Activated CD4-positive, alpha-beta T cell treated with anti-CD3 and anti-CD28 coated beads, Interleukin-2, amount 10 ng/mL, durations not matched to agents 7 days and 5 days (primary cell): Measurements from ENCODE around the gene SH3RF2. TPM values are rescaled to one million over a fixed set of nuclear protein-coding genes. Genes with fewer than 3 reads are reported as not detected.

Source experiments
- CTCF ChIA-PET: fragments of 350-600 bp; sonication (Branson Sonifier 250); formaldehyde crosslinking; loops from one replicate; lab custom pipeline; 2021; ENCODE audit warnings: antibody characterized with exemption; lab: Charles Lee
- POLR2A ChIA-PET: fragments of 350-600 bp; sonication (Branson Sonifier 250); formaldehyde crosslinking; loops from one replicate; lab custom pipeline; 2021; ENCODE audit warnings: antibody characterized with exemption; lab: Charles Lee
- DNase-seq: peaks from one replicate; pipeline ENCODE4 v3.0.0-alpha.2; 2020
- H3K27ac Mint-ChIP-seq: one replicate; pipeline ENCODE4 v1.8.0; 2021; ENCODE audit warnings: mild to moderate bottlenecking, moderate library complexity, mixed read lengths
- H3K27me3 Mint-ChIP-seq: one replicate; pipeline ENCODE4 v1.8.0; 2021; ENCODE audit warnings: mixed read lengths
- H3K36me3 Mint-ChIP-seq: one replicate; pipeline ENCODE4 v1.8.0; 2021; ENCODE audit warnings: low read depth, mixed read lengths
- H3K4me1 Mint-ChIP-seq: one replicate; pipeline ENCODE4 v1.8.0; 2021; ENCODE audit warnings: mixed read lengths
- H3K4me3 Mint-ChIP-seq: one replicate; pipeline ENCODE4 v1.8.0; 2021; ENCODE audit warnings: mild to moderate bottlenecking, moderate library complexity, mixed read lengths
- H3K9me3 Mint-ChIP-seq: one replicate; pipeline ENCODE4 v1.8.0; 2021; ENCODE audit warnings: mixed read lengths
- total RNA-seq, 2 experiments: library from RNA; stranded (reverse); gene quantifications; one replicate each; pipeline ENCODE4 v1.2.3, GENCODE V29; 2021

The SH3RF2 gene
- total RNA-seq, 2 experiments from 2014 or later, result 0.27 to 0.40 TPM

DNA sequence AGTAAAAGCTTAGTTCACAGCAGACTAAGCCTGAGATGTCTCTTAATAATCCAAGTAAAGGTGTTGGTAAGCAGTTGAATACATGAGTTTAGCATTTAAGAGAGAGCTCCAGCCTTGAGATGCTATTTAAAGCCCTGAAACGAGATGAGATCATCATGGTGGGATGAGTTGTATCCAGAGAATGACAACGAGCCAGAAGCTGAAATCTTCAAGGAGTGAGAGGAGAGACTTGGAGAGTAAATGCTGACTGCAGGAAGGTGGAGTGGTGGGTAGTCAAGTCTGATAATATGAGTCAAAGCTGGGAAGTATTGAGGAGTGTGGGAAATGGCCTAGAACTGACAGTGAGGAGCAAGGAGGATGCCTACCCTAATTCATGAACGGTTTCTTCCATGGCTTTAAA is 115.3 kb downstream of the SH3RF2 start:
- POLR2A ChIA-PET, result no interaction called here
- Mint-ChIP-seq H3K36me3 (no peaks in the 10 kb centered on the region), H3K27ac (no peak overlapping the region), H3K4me3 (no peak overlapping the region), H3K9me3 (no peaks in the 10 kb centered on the region), H3K27me3 (peaks cover 20% of the 10 kb centered on the region), H3K4me1 (no peaks in the 10 kb centered on the region)
- CTCF ChIA-PET, result no interaction called here
- DNase-seq, result no peak

DNA sequence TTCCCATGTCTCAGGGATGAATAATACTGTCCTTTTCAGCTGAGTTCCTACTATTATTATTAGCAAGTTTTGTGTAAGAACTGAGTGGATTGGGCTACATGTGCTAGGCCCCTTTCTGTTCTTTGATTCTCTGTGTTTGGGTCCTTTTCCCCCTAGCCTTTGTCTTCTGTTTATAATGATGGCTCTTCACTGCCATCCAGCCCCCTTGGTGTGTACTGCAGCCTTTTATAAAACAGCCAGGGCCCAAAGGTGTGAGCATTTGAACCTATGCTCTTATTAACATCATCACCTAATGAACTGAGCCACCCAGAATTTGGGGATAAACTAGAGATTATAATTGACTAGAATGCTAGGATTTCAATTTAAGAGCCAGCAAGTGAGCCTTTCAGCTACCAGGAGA is 116.4 kb downstream of the SH3RF2 start:
- no peaks in the 10 kb centered on the region for H3K36me3 Mint-ChIP-seq
- H3K4me3 Mint-ChIP-seq, result no peak overlapping the region
- DNase-seq, result no peak
- peaks cover 22% of the 10 kb centered on the region for H3K27me3 Mint-ChIP-seq
- no peak overlapping the region for H3K27ac Mint-ChIP-seq
- ChIA-PET POLR2A (no interaction called here), CTCF (no interaction called here)
- no peaks in the 10 kb centered on the region for H3K9me3 Mint-ChIP-seq
- H3K4me1 Mint-ChIP-seq, result no peaks in the 10 kb centered on the region

DNA sequence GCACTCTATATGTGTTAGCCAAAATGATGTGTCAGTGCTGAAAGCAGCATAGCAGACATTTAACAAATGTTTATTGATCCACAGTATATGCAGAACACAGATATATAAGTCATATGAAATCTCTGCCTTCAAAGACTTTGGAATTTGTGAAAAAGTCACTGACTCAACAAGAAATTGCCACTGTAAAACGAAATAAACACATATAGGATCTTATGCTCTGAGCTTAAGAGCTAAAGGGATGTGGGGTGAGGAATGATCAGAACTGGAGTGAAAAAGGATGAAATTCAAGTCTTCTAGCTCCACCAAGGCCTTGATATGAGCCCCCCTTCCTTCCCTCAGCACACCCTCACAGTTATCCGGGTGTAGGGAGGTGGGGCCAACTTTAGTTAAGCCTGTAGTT is 119.1 kb downstream of the SH3RF2 start:
- ChIA-PET POLR2A (no interaction called here), CTCF (interaction anchor here (1.7 kb wide), 1 partner anchor 16 kb away, joined by 5 read pairs; no protein-coding TSS in a partner anchor)
- Mint-ChIP-seq H3K4me1 (no peaks in the 10 kb centered on the region), H3K36me3 (no peaks in the 10 kb centered on the region), H3K27me3 (peaks cover 22% of the 10 kb centered on the region), H3K27ac (no peak overlapping the region), H3K4me3 (no peak overlapping the region), H3K9me3 (no peaks in the 10 kb centered on the region)
- DNase-seq, result no peak

DNA sequence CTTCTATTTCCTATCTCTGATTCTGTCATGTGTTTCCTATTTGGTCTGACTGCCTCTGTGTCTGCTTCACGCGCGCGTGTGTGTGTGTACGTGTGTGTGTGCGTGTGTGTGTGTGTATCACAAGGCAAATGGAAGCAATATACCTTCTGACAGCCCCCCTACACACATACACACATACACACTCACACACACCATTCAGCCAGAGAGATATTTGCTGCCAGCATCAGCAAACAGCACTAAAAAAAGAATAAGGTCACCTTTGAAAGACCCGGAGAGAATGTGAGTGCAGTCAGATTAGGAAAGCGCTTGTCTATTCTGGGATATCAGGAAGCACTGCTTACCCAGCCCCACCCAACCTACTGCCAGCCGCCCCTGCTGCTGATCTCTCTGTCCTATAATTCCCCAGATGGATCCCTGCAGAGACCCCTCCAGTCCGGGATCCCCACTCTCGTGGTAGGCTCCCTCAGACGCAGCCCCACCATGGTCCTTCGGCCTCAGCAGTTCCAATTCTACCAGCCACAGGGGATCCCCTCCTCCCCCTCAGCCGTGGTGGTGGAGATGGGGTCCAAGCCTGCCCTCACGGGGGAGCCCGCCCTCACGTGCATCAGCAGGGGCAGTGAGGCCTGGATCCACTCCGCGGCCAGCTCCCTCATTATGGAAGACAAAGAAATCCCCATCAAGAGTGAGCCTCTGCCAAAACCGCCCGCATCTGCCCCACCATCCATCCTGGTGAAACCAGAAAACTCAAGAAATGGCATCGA is 123.3 kb downstream of the SH3RF2 start:
- Mint-ChIP-seq H3K4me1 (no peaks in the 10 kb centered on the region), H3K4me3 (no peak overlapping the region), H3K27ac (no peak overlapping the region), H3K9me3 (no peaks in the 10 kb centered on the region), H3K27me3 (peaks cover 16% of the 10 kb centered on the region), H3K36me3 (no peaks in the 10 kb centered on the region)
- CTCF ChIA-PET, result no interaction called here
- DNase-seq, result no peak
- POLR2A ChIA-PET, result no interaction called here

DNA sequence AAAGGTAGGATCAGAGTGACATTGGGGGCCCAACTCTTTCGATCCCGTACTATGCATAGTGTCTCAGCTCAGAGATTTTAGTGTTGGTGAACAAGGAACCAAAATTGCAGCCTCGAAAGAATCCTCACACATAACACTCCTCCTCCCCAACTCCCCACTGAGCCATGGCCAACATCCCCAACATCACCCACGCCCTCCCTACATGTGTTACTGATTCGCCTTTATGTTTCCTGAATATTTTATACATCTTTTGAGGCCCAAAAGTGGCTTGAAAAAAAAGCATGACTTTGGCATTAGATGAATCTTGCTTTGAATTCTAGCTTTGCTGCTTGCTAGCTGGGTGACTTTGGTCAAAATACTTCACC is 123.8 kb downstream of the SH3RF2 start:
- CTCF ChIA-PET, result no interaction called here
- Mint-ChIP-seq H3K4me3 (no peak overlapping the region), H3K4me1 (no peaks in the 10 kb centered on the region), H3K9me3 (no peaks in the 10 kb centered on the region), H3K27me3 (peaks cover 16% of the 10 kb centered on the region), H3K27ac (no peak overlapping the region), H3K36me3 (no peaks in the 10 kb centered on the region)
- POLR2A ChIA-PET, result no interaction called here
- DNase-seq, result no peak

DNA sequence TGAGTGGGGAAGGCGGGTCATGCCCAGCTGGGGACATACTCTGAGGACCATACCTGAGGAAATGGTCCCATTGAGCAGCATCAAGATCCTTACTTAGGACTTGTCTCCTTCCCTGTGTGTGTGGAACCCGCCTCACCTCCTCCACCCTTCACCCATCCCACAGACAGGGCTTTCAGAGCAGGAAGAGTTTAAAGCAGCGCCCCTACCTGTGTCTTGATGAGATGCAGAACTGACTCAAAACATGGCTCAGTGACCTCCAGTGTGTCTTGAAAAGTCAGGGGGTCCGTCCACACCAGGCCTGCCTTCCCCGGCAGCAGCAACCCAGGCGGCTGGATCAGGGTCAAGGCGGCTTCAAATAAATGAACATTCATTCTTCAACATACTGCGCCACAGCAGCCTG is 130.6 kb downstream of the SH3RF2 start:
- peaks cover 9% of the 10 kb centered on the region for H3K27me3 Mint-ChIP-seq
- CTCF ChIA-PET, result no interaction called here
- no peaks in the 10 kb centered on the region for H3K4me1 Mint-ChIP-seq
- H3K27ac Mint-ChIP-seq, result no peak overlapping the region
- no peak for DNase-seq
- no peaks in the 10 kb centered on the region for H3K9me3 Mint-ChIP-seq
- H3K36me3 Mint-ChIP-seq, result no peaks in the 10 kb centered on the region
- H3K4me3 Mint-ChIP-seq, result no peak overlapping the region
- POLR2A ChIA-PET, result no interaction called here

DNA sequence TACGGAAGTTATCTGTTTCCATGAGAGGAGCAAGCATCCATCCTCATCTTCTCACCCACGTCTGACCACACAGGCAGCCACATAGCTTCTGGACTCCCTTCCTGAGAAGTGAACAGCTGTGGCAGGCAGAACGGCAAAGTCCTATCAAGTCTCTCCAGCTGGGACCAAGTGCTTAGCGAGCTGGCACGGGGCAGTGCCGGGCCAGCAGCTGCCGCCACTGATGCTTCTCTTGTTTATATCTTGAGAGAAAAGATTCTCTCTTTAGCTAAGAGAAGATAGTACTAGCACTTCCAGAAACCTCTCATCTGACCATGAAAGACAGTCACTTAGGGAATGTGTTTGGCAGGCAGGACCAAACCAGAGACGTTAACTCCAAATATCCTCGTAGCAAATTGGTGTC is 131.8 kb downstream of the SH3RF2 start:
- DNase-seq, result no peak
- CTCF ChIA-PET, result interaction anchor here (1.0 kb wide), 1 partner anchor 10 kb away, joined by 3 read pairs; no protein-coding TSS in a partner anchor
- Mint-ChIP-seq H3K36me3 (no peaks in the 10 kb centered on the region), H3K4me1 (no peaks in the 10 kb centered on the region), H3K27ac (no peak overlapping the region), H3K27me3 (peaks cover 9% of the 10 kb centered on the region), H3K4me3 (no peak overlapping the region), H3K9me3 (no peaks in the 10 kb centered on the region)
- POLR2A ChIA-PET, result no interaction called here

DNA sequence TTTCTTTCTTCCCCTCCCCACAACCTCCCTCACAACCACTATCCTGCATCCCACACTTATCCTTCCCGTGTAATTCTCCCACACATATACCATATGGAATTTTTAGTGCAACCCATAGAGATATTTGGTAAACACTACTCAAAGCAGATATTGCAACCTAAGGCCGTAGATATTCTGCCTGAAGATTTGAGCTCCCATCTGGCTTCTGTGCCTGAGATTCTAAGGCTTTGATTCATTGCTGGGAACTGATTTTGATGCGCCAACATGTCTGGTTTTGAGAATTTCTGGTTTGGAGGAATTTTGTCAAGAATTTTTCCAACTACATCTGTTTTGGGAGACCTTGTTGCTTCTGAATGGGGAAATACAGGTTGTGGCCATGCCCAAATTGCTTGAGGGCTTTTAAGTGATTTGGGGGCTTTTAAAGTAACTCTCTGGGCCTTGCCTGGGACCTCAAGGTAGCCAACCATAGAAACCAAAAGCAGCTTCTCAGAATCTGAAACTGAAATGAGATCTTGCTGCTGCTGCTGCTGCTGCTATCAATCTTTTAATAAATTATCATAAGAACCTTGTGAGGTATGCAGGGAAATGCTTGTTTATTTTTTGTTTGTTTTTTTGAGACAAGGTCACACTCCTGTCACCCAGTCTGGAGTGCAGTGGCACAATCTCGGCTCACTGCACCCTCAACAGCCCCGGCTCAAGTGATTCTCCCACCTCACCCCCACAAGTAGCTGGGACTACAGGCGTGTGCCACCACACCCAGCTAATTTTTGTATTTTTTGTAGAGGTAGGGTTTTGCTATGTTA is 132.8 kb downstream of the SH3RF2 start:
- Mint-ChIP-seq H3K27ac (no peak overlapping the region), H3K4me3 (no peak overlapping the region), H3K27me3 (peaks cover 5% of the 10 kb centered on the region), H3K9me3 (no peaks in the 10 kb centered on the region), H3K36me3 (no peaks in the 10 kb centered on the region), H3K4me1 (no peaks in the 10 kb centered on the region)
- CTCF ChIA-PET, result no interaction called here
- no peak for DNase-seq
- POLR2A ChIA-PET, result no interaction called here

DNA sequence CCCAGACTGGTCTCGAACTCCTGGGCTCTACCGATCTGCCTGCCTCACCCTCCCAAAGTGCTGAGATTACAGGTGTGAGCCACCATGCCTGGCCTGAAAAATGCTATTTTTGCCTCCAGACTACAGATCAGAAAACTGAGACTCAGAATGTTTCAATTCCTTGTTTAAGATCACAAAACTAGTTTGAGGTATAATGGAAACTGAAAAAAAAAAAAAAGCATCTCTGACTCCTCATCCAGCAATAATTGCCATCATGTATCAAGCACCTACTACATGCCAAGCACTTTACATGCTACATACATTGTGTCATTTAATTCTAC is 133.4 kb downstream of the SH3RF2 start:
- no peaks in the 10 kb centered on the region for H3K9me3 Mint-ChIP-seq
- ChIA-PET CTCF (no interaction called here), POLR2A (no interaction called here)
- no peak overlapping the region for H3K27ac Mint-ChIP-seq
- H3K36me3 Mint-ChIP-seq, result no peaks in the 10 kb centered on the region
- peaks cover 7% of the 10 kb centered on the region for H3K27me3 Mint-ChIP-seq
- no peaks in the 10 kb centered on the region for H3K4me1 Mint-ChIP-seq
- no peak for DNase-seq
- H3K4me3 Mint-ChIP-seq, result no peak overlapping the region

DNA sequence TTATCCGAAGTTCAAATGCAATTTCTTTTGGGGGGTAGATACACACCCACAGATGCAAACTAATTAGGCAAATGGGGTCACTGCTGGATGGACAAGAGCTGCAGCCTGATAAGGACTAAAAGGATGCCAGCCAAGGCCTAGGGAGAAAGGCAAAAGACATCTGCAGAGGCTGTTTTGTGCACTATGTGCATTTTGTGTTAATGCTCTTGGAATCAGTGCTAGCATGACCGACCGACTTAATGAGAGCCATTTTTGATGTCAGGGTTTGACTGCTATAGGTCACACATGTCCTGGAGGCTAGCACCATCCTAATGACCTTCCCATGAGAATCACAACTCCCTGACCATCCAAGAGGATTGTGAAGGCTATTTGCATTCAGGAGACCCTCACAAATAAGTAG is 134.4 kb downstream of the SH3RF2 start:
- ChIA-PET POLR2A (no interaction called here), CTCF (interaction anchor here (1.5 kb wide), 1 partner anchor 15 kb away, joined by 5 read pairs; no protein-coding TSS in a partner anchor)
- Mint-ChIP-seq H3K27ac (no peak overlapping the region), H3K4me3 (no peak overlapping the region), H3K4me1 (no peaks in the 10 kb centered on the region), H3K36me3 (no peaks in the 10 kb centered on the region), H3K9me3 (no peaks in the 10 kb centered on the region), H3K27me3 (peaks cover 5% of the 10 kb centered on the region)
- DNase-seq, result no peak

DNA sequence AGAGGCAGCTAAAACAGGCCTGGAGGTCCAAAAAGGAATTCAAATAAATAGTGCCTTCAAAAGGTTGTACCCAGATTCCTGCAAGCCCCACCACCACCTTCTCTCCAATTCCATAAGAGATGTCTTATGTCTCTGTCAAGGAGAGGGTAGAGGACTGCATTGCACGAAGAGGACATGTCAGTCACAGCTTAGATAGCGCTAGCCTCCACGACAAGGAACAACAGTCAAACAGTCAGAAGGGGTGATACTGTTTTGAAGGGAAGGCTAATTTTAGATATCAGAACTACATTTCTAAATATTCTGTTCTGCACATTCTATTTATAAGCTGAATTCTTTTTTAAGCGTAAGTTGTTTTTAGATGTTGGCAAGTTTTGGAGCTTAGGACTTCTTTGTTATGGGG is 134.8 kb downstream of the SH3RF2 start:
- Mint-ChIP-seq H3K9me3 (no peaks in the 10 kb centered on the region), H3K36me3 (no peaks in the 10 kb centered on the region), H3K27me3 (peaks cover 5% of the 10 kb centered on the region), H3K4me1 (no peaks in the 10 kb centered on the region), H3K4me3 (no peak overlapping the region), H3K27ac (no peak overlapping the region)
- no peak for DNase-seq
- CTCF ChIA-PET, result interaction anchor here (1.5 kb wide), 1 partner anchor 16 kb away, joined by 5 read pairs; no protein-coding TSS in a partner anchor
- POLR2A ChIA-PET, result no interaction called here

DNA sequence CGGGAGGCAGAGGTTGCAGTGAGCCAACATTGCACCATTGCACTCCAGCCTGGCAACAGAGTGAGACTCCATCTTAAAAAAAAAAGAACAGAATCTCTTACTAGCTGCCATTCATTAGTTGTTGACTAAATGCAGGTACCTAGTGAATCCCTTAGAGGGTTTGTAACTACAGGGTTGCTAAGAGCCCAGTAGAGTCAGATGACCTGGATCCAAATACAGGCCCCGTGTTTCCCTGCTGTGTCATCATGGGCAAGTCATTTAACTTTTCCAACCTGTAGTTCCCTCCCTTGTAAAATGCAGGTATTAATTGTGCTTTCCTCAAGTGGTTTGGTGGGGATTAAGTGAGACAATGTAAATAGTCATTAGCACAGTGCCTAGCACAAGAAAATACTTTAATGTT is 136.2 kb downstream of the SH3RF2 start:
- Mint-ChIP-seq H3K4me3 (no peak overlapping the region), H3K4me1 (no peaks in the 10 kb centered on the region), H3K27ac (no peak overlapping the region), H3K27me3 (peaks cover 6% of the 10 kb centered on the region), H3K9me3 (no peaks in the 10 kb centered on the region), H3K36me3 (no peaks in the 10 kb centered on the region)
- DNase-seq, result no peak
- POLR2A ChIA-PET, result no interaction called here
- CTCF ChIA-PET, result no interaction called here

DNA sequence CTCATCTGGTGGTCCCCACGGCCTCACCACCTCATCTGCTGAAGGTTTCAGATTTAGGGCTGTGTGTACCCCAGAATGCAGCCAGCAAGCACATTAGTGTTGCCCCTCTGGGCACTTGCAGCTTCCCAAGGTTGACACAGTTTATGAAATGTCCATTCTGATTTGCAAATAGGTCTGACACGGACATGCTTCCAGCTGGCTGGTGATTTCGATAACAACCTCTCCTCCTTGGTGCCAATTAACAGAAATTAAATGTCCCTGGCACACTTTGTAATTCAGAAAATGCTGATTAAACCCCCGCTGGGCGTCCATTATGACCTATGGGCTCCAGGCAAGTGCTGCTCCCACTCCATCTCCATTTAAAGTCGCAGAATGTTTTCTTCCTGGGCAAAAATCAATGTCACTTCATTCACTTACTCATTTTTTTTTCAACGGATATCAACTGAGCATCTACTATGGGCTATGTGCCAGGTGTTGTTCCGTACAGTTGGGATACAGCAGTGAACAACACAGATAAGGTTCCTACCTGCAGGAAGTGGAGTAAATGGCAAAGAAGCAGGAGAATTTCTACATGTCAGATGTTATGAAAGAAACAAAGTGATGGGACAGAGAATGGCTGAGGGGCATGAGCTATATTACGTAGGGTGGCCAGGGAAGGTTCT is 137.0 kb downstream of the SH3RF2 start:
- no peak overlapping the region for H3K27ac Mint-ChIP-seq
- H3K27me3 Mint-ChIP-seq, result peaks cover 11% of the 10 kb centered on the region
- H3K4me3 Mint-ChIP-seq, result no peak overlapping the region
- H3K4me1 Mint-ChIP-seq, result no peaks in the 10 kb centered on the region
- H3K9me3 Mint-ChIP-seq, result no peaks in the 10 kb centered on the region
- H3K36me3 Mint-ChIP-seq, result no peaks in the 10 kb centered on the region
- ChIA-PET POLR2A (no interaction called here), CTCF (no interaction called here)
- DNase-seq, result no peak
